NCI-H1694 treated with DMSO at 0.1 percent for 48 hours (cell line): ENCODE measurements around the gene SEZ6.
A peak's percentile ranks its signal among the peaks of the same experiment; 100 is the strongest.

ENCODE experiments used
- DNase-seq: peaks from one replicate; lab custom pipeline; 2025; lab: John Stamatoyannopoulos, UW

SEZ6 gene

DNA sequence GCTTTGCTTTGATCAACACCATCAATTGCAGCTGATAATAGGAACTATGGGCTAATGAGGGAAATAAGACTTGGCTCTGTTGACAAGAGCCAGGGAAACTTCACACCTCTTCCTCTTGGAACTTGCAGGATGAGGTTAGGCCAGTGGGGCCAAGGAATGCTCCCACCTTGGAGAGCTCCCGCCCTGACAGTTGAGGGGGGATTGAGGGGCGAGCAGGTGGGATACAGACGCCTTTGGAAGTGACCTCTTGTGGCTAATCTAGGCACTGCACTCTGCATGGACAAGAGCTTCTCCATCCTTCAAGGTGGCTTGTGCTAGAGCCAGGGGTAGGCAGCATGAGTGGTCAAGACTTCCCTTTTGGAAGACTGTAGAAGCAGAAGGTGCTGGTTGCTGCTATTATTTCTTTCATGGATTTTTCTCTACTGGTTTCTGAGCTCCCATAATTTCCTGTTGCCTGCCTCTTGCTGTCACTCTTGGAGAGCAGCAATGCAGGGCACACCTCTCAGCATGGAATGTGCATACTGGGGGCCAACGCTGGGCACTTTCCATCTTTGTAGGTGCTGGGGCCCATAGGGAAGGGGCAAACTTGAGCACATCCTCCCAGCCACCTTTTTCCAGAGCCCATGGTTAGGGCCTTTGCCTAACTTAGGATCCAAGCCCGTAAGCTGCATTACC lies 52.3 kb downstream of the SEZ6 start:
- DNase-seq = peak; percentile 38

DNA sequence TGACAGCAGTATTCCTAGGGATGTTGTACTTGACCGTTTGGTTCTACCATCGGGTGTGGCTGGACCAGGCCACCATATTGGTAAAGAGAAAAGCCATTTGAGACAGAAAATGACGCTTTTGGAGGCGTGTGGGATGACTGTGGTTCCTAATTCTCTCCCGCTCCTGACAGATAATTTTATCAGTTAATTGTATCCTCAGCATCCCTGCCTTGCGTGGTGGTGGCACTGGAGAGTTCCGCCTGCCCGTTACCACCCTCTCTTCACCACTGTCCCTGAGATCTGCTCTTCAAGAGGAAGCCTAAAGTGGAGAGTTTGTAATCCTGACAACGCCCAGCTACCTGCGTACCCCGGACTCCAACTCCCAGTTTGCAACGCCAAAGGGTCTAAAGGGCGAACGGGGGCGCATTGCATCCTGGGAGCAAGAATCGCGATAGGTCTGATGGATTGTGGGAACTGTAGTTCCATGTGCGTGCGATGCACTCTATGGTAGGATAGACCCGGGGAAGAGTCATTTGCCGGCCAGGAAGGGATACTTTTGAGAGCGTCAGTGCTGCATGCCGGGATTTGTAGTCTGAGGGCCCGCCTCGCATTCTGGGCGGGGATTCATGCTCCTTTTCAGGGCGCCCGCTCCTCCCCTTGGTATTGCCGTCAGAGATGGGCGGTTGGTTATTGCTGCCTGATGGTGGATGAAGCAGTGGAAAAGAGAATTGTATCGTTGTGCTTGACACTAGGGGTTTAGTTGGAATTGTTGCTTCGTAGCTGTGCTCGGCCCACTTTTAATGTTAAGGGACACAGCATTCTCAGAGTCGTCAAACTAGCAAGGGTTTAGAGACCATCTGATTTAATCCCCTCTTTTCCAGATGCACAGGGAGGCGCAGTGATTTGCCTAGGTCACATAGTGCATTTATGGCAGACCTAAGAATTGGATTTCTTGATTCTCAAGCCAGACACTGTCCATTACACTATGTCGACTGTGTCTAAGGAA lies 53.5 kb downstream of the SEZ6 start:
- peak; percentile 99 for DNase-seq

DNA sequence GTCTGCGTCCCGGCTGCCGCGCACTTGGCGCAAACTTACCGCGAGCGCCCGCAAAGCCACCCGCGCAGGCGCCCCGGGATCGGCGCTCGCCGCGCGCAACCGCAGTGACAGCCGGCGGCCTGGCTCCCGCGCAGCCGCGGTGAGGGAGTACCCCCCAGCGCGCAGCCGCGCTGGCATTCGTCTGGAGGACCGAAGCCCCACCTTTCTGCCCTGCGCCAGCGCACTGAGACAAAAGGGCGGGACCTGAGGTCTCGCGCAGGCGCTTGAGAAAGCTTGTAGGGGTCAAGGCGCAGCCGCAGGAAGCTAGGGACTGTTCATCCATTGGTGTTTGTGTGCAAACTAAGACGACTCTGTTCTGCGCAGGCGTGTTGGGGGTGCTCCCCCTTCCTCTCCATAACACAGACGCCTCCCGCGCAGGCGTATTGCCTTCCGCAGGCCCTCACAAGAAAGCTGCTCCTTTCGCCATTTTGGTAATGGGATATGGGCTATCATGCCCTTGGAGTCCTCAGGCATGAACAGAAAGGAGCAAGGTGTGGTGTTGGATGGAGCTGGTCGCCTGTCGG lies 54.3 kb downstream of the SEZ6 start, which contains the start of gene PHF12:
PHF12 (minus strand) TSS at position 91 of the 563 bp plus-strand sequence. CDS start 558 bp downstream, outside the sequence.
- DNase-seq = peak; percentile 100

DNA sequence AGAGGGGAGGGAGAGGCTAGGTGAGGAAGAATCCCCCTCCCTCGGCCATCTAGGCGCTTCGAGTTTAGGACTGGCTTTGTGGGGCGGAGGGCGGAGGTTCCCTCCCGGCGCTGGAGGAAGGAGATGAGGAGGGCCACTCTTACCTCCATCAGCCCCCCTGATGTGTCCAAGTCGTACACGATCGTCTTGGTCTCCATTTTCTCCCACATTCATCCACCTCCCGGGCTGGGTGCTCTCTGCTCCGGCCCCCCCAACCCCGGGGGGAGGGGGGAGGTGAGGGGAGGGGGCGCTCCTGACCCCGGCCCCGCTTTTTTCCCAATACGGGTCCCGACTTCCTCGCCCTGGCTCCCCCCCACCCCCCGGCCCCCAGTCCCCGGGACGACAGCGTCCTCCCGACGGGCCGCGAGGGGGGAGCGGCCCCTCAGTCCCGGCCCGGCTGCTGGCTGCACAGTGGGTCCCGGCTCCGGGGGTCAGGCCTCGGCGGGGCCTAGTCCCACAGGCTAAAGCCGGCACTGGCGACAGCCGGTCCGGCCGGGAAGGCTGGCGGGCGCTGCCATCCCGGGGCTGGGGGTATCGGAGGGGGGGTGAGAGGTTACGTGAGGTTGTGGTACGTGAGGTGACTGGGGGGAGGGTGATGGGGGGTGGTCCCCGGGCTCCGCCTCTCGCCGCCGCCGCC lies 54.9 kb downstream of the SEZ6 start:
- no peak for DNase-seq

DNA sequence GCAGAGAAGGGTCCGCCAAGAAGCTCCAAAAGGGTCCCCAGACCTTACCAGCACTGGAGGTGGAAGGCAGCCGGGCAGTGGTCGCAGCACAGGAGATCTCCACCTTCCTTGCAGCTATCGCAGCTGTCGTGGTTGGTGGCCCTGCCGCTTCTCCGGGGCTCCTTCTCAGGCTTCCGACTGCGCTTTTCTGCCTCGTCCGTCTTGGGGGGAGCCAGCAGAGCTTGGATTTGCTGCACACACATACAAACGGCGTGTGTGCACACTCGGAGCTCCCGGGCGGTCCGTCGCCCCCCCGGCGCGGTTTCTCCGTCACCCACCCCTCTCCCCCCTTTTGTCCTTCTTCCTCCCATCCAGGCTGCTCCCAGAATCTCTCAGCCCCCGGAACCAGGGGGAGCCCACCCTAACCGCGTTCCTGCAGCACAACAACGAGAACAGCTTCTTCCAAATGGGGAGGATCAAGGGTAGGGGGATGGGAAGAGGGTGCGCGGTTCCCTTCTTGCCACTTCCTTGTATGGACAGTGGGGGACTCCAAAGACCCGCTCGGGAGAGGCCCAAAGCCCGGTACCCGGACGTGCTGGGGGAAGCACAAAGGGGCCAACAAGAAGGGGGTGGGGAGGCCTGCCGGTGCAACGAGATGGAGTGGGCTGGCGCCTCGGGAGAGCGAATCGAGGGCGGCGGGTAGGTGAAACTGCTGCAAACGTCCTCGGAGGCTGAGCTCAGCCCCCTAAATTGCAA lies 55.6 kb downstream of the SEZ6 start:
- peak; percentile 13 for DNase-seq

DNA sequence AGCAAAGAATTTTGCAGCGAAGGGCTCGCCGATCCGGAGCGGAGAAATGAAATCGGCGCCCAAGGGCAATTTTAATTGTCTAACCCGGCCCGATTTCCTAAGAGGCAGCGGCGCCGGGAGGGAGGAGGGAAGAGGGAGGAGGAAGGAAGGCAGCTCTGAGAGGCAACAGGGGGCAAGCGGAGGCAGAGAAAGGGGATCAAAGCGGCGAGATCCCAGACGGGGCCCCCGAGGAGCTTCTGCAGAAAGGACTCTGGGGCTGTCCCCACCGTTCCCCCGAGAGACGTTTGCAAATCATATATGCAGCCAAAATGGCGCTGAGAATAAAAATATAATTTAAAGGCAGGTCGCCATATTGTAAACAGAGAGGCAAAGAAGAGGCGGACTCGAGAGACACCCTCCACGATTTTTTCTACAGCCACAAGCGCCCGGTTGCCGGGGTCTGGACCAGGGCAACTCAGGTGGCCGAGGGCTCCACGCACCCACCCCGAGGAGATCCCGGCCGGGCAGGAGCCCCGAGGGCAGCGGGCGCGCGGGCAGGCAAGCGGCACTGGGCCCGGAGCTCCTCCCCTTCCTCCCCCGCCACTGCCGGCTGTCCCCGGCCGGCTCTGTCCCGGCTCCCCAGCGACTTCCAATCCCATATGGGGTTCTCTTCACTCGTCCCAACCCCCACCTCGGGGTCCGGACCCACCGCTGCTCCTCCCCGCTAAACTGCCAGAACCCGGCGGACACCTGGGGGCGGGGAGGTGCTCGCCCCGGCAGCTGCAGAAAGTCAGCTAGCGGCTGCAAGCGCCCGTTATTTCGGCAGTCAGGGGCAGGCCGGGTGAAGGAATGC lies 56.4 kb downstream of the SEZ6 start:
- DNase-seq = peak; percentile 19

DNA sequence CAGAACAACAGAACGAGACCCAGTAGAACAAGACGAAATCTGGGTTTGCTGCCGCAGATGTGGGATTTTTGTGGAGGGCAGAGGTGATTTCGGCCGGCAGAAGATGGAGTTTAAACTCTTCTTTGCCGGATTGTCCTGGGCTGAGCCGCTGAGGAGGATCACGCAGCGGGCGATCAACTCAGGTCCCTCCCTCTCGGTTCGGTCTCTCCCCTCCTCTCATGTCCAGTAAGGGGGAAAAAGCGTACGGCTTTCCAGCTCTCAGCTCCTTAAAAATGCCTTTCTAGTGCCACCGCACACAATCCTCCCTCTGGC lies 57.0 kb downstream of the SEZ6 start:
- DNase-seq = no peak

DNA sequence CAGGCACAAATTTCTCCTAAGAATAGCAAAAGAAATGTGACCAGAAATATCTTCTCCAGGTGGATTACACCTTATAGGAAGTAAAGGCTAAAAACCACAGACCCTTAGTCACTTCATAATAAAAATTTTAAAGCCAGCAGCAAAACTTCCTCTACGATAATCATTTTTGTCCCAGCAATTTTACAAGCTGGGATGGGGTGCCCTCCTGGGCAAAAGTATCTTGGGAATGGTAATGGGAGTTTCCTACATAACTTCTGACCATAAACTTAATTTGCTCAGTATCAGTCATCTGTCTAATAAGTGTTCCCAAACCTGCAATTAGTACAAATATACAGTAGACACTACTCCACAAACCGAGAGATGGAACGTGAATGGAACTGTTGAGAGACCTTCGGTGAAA lies 57.5 kb downstream of the SEZ6 start:
- DNase-seq = no peak

DNA sequence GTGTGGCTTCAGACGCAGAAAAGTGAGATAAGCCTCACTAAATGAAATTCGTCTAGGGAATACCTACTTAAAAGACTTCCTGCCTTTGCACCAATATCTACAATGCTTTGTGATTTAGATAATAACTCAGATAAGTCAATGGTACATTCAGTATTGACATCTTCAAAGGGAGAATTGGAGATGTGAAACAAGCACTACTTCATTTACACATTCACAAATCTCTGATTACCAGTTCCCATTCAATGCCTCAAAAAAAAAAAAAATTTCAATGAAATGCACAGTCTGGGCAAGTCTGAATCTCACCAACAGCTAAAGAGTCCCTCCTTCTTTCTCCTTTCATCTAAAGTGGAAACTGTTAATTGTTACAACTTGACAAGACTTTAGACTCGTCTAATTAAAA lies 58.2 kb downstream of the SEZ6 start:
- no peak for DNase-seq

DNA sequence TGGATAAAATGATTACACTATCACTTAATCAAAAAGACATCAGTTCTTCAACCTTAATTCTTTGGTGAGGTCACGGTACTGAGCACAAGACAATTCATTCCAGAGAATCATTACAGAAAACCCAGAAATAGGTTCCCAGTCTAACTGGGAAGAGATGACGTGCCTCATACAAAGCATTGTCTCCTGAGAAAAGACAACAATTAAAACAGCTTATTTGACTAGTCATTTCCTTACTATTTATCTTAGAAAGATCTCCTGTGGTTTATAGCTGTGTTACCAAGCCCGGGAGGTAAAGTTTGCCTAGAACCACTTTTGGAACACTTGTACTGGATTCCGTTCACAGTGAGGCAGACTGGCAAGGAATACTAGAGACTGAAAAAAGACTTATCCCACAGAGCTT lies 59.6 kb downstream of the SEZ6 start:
- no peak for DNase-seq

DNA sequence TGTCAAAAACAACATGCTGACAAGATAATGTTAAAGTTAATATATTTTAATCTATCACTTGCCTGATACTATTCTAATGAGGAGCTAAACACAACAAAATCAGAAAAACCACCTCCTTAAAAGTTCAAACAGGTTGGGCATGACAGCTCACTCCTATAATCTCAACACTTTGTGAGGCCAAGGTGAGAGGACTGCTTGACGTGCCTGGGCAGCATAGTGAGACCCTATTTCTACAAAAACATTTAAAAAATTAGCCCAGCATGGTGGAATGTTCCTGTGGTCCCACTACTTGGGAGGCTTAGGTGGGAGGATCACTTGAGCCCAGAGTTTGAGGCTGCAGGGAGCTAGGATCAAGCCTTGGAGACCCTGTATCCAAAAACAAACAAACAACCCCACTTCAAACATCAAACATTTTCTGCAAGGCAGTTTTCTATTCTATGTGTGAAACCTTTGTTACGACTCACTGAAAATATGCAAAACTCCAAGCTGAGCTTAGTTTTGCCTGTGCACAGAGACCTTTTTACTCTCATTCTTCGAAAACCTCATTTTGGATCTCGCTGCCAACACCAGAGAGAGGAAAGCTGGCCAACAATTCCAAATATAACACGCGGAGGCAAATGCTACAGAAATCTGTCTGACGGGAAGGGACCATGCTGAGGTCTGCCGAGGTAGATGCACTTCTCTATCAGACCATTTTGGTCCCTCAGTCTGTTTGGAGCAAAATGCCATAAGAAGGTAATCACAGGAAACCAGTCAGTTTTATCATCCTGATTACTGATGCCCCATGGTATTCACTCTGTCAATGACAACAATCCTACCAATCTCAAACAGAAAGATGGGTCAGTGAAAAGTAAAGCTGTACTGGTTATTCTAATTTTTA lies 60.7 kb downstream of the SEZ6 start:
- no peak for DNase-seq

DNA sequence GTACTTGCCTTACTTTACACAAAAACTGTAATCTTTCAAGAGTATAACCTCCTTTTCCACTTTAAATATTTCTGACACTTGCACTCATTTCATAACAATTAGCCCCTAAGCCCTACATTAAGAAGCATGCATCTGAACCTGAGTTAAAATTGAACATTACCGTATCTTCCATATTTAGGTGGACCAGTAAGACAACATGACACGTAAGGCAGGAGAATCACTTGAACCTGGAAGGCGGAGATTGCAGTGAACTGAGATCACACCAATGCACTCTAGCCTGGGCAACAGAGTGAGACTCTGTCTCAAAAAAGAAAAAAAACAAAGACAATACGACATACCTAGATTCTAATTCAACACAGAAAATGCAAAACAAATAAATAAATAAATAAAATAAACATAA lies 61.5 kb downstream of the SEZ6 start:
- DNase-seq = no peak

DNA sequence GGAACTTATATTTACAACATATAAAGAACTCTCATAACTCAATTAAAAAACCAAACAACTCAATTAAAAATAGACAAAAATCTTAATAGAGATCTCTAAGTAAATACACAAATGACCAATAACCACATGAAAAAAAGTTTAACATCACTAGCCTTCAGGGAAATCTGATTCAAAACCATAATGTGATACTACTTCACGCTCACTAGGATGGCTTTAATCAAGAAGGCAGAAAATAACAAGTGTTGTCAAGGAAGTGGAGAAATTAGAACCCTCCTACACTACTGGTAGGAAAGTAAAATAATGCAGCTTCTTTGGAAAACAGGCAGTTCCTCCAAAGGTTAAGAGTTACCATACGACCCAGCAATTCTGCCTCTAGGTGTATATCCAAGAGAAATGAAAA lies 62.9 kb downstream of the SEZ6 start:
- DNase-seq = no peak

DNA sequence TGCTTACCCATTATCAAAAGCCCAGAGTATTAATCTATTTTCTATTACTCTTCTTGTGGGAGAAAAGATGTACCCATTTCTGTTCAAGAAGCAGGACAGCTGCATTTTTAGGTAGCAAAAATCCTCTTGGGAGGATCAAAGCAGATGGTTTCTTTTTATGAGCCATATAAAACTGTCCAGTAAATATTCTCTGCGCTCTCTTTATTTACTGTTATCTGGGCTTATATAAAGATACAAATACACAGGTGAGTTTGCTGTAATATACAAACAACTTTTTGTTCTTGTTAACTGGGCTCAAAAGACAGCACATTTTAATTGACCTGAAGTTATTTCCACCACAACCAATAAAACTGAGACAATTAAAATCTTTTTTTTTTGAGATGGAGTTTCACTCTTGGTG lies 64.6 kb downstream of the SEZ6 start:
- no peak for DNase-seq

DNA sequence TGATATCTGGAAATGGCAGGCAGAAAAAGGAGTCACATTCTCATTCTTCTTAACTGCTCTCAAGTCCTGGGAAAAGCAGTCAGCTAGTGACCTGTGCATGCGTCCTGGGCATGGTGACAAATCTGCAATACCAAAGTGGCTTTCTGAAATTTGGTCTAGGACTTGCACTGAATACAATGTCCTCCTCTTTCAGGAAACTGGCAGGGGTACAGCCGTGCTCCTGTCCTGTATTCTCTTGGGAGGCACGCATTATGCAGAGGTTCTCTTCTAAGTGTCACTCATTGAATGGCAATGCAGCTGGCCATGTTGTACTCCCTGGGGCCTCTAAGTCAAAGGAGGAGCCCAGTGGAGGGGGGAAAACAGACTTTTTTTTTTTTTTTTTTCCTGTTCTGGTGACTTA lies 65.2 kb downstream of the SEZ6 start:
- DNase-seq = no peak

DNA sequence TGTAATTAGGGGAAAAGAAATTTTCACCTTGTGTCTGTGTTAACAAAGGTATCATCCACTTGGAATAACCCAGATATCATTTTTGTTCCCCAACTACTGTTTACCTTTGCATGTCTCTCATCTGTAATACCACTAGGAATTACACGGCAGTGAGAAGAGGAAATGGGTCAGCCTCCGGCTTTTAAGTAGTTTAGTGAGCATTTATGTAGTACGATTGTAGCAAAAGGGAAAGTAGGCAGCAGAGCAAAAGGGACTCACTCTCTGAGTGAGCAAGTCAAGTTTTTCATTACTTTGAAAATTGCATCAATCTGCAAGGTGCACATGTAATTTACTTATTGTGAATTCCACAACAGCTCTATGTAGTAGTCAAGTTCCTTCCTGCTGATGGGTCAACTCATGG lies 65.7 kb downstream of the SEZ6 start:
- no peak for DNase-seq

DNA sequence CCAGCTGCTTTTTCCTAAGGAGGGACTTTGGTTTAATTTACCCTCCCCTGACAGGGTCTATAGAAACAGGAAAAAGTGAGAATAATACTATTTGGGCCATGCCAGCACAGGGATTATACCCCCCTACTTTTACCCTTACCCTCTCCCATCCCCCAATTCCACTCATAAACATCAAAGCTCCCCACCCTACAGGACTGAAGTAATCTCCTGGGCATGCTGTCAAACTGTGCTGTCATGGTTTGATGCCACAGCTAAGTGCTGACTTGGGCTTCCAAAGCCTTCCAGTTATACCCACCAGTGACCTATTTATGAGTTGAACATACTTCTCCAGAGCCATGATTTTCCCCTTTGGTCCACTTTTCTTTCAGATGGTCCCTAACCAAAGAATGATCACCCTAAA lies 67.3 kb downstream of the SEZ6 start:
- DNase-seq = no peak

DNA sequence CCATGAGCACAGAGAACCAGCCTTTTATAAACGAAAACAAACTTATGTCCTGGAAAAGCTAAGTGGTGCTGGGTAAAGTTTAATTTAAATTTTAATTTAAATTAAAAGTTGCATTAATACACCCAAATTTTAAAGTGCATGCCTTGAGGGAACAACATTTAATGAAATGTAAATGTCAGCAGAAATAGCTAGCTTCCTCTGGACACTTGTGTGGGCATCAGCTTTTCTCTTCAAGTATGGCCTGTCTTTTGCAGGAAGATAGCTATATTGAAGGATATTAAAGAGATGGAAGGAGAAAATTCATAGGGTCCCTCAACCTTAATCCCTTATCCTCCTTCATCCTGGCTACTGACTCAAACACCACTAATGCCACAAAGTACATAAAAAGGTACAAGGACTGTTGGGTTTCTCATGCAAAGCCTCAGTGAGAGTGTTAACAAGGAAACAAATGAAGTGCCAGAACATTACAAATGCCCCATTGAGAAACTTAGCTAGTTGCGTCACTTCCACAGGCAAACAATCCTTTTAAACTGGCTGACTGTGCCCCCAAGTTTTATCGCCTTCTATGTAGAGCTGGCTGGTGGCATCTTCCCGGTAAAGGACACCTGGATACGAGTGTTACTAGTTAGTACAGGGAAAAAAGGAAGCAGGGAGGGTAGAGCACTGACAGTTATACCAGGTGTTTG lies 68.6 kb downstream of the SEZ6 start:
- no peak for DNase-seq

DNA sequence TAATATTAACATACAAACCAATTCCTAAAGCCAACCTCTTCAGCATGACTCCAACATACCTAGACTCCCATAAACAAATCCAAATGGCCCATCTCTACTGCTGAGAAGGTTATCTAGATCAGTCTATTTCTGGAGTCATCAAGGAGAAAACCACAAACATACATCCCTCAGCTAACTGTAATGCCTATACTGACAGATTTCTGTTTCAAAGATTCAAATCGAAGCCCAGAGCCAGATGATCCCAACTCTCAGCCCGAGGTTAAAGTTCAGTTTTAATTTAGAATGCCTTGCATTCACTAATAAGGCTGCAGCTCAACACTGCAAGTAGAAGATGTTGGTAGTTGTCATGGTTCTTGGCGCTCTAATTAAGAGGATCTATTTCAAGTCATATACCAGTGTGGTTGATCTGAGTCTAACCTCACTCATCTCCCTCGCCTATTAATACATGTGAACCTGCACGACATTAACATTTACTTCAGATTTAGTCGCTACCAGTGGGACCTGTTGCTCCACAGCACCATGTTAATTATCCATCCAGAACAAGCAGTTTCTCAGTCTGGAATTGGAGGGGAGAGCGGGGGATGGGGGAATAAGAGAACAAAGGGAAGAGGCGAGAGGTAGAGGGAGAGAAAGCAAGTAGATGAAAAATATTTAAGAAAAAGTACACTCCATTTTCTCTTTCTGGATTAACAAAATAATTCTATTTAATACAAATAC lies 69.9 kb downstream of the SEZ6 start:
- DNase-seq = no peak
